Measurements from ENCODE around the gene MYO6. TPM values are rescaled to one million over a fixed set of nuclear protein-coding genes. Genes with fewer than 3 reads are reported as not detected.

MYO6 gene
- polyA plus RNA-seq, 5 donors, result 21.4 to 32.1 (median 26.6) TPM

DNA sequence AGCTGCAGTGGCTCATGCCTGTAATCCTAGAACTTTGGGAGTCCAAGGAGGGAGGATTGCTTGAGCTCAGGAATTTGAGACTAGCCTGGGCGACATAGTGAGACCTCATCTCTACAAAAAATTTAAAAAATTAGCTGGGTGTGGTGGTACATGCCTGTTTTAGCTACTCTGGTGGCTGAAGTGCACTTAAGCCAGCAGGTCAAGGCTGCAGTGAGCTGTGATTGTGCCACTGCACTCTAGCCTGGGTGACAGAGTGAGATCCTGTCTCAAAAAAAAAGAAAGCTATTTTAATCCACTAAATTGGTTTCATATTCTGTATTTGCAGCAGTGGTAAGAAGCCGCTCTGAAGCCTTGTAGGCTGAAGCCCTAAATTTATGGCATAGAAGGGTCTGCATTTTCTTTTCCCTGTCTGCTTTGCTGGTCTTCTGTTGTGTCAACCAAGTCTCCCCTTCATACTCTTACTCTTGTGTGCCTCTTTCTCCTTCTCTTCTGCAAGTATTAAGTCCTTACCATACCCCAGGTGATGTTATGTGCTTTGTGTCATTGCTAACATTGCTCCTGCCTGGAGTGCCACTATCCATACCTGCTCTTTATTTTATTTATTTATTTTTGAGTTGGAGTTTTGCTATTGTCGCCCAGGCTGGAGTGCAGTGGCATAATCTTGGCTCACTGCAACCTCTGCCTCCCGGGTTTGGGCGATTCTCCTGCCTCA lies 70.9 kb downstream of the MYO6 start:
- DNase-seq, result no peak

- no peak for DNase-seq
Observed at GRCh38 chr6:75824160-75824559, 75.1 kb downstream of the MYO6 start.

GRCh38 chr6:75827163-75827562 lies 78.1 kb downstream of the MYO6 start:
- DNase-seq, result no peak

DNA sequence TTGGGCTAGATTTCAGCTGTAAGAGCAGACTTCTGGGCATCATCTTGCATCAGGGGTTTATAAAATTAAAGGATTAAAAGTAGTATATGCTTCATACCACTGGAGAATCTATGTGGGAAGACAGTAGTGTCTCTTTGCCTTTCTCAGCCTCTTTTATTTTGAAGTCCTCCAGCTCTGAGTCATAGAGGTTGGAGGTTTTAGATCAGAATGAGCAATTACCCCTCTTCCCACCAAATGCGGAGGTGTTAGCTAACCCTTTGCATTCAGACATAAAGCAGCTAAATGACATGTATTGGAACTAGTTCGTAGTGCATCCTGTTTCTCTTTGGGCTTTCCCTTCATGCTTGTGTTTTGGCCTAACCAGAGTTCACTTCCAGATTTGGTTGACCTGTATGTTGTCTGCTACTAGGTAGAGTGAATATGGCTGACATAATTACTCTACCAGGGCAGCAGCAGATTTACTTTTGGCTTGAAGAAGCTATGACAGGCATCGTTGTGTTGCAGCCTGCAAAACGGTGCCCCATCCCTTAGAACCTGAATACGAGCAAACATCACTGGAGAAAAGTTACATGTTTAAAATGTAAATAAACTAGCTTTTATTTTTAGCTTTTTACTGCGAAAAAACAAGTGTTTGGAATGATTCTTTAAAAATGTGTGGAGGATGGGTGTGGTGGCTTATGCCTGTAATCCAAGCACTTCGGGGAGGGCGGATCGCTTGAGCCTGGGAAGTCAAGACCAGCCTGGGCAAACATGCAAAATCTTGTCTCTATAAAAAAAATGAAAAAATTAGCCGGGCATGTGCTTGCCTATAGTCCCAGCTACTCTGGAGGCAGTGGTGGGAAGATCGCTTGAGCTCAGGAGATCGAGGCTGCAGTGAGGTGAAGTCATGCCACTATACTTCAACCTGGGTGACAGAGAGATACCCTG lies 82.2 kb downstream of the MYO6 start:
- DNase-seq, result no peak

DNA sequence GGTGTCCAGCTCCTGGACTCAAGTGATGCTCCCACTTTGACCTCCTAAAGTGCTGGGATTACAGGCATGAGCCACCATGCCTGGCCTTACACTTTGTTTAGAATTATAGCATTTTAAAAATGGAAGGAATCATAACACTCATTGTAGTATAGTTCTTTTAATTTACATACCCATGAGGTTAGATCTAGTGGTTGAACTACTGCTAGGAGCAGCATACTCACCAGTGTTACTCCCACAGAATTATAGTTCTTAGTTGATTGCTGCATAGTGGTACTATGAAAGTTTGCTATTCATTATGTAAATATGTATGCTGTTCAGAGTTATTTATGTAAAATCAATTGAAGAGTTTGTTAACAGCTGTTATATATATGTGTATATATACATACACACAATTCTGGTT lies 85.4 kb downstream of the MYO6 start:
- DNase-seq, result no peak

DNA sequence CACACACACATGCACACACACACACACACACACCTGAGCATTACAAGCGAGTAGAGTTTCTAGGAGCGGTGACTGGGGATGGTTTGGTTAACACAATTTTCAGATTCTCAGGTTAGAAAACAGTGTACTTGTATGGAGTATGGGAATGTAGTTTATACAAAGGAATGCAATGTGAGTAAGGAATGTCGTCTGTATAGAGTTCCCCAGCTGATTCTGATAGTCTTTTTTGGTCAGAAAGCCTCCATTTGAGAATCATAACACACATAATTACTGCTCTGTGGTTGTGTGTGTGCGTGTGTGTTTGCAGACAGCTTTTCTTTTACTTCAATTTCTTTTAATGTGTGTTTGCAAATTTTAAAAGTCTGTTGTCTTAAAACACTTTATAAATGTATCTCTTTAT lies 93.2 kb downstream of the MYO6 start:
- DNase-seq, result no peak

GRCh38 chr6:75842732-75843131 lies 93.7 kb downstream of the MYO6 start:
- no peak for DNase-seq

GRCh38 chr6:75843396-75843795 lies 94.4 kb downstream of the MYO6 start:
- no peak for DNase-seq

DNA sequence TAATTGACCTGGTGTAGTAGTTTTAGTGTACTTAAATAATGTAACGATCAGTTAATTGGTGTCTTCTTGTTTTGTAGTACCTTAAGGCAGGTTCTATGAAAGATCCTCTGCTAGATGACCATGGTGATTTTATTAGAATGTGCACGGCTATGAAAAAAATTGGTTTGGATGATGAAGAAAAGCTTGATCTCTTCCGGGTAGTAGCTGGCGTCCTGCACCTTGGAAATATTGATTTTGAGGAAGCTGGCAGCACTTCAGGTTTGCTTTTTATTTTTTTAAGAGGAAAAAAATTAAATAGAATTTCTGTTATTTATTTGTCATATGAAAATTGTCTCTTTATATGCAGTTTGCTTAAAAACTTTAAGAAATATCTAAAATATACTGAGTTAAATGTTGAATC lies 99.2 kb downstream of the MYO6 start:
- no peak for DNase-seq

GRCh38 chr6:75849329-75850025 lies 100.4 kb downstream of the MYO6 start:
- DNase-seq, result no peak

- DNase-seq, result no peak
Observed at GRCh38 chr6:75850026-75850833, 101.2 kb downstream of the MYO6 start.

- no peak for DNase-seq
Observed at GRCh38 chr6:75852721-75853120, 103.7 kb downstream of the MYO6 start.

- no peak for DNase-seq
Observed at GRCh38 chr6:75853806-75854205, 104.8 kb downstream of the MYO6 start.

DNA sequence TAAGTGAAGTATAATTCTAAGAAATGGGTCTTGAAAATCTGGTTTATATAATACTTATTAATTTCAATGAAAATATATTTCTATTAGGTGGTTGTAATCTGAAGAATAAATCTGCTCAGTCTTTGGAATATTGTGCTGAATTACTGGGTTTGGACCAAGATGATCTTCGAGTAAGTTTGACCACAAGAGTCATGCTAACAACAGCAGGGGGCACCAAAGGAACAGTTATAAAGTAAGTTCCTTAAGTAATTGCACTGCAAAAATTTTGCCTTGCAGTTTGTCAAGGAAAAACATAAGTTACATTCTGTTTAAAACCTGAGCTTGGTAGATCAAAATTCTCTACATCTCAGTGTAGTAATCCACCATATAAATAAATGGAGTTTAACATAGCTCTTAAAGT lies 106.0 kb downstream of the MYO6 start:
- peak; percentile 31 for DNase-seq

DNA sequence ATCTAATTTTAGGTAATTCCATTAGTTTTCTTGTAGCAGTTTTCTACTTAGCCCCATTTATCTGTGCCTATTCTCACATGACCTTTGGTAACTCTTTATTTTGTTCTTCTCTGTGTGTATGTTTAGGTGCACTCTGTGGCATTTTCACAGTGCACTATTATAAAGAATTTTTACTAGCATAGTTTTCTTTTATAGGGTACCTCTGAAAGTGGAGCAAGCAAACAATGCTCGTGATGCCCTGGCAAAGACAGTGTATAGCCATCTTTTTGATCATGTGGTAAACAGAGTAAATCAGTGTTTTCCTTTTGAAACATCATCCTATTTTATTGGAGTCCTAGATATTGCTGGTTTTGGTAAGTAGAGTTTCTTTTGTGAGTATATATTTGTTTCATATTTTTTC lies 107.9 kb downstream of the MYO6 start:
- no peak for DNase-seq

GRCh38 chr6:75863001-75863400 lies 114.0 kb downstream of the MYO6 start:
- no peak for DNase-seq

GRCh38 chr6:75863784-75864183 lies 114.7 kb downstream of the MYO6 start:
- no peak for DNase-seq

DNA sequence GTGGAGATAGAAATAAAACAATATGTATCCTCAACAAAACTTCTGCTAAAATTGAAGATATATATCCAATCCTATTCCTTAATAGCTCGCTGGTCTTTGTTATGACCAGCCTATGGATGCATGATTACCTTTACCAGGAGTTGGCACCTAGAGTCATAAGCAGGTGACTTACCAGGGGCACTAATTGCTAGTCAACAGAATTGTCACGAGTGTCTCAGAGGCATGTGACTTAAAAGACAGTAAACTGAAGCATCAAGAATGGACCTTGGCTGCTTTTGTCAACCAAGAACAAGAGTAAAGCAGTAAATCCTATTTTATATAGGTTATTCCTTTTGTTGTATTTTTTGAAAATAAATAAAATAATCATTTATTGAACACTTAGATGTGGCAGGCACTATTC lies 115.4 kb downstream of the MYO6 start:
- DNase-seq, result no peak

GRCh38 chr6:75870389-75870788 lies 121.3 kb downstream of the MYO6 start:
- no peak for DNase-seq

GRCh38 chr6:75874224-75874623 lies 125.2 kb downstream of the MYO6 start:
- DNase-seq, result no peak

- no peak for DNase-seq
Observed at GRCh38 chr6:75876152-75876551, 127.1 kb downstream of the MYO6 start.

GRCh38 chr6:75880305-75880704 lies 131.3 kb downstream of the MYO6 start:
- no peak for DNase-seq
